Epithelial cell of proximal tubule (primary cell): ENCODE data around the gene MYO9A. TPM values are rescaled to one million over a fixed set of nuclear protein-coding genes. Genes with fewer than 3 reads are reported as not detected.

Experiments used
- DNase-seq: peaks from one replicate; pipeline ENCODE4 v3.0.0-alpha.2; 2011; ENCODE audit warnings: low read depth
- H3K4me3 ChIP-seq: 2 replicates; pipeline ENCODE4 v1.5.1; 2011; ENCODE audit warnings: low read depth, mild to moderate bottlenecking, low read length
- CTCF ChIP-seq: conservative IDR thresholded peaks from 2 replicates; pipeline ENCODE4 v1.5.1; 2012; ENCODE audit warnings: low read depth, mild to moderate bottlenecking, low read length
- total RNA-seq: library from RNA; depleted of rRNA; stranded (reverse); fragments of >200 nt; gene quantifications from 2 replicates; pipeline ENCODE4 v1.2.3, GENCODE V29; 2015

MYO9A gene
- 8.8 and 18.1 TPM in 2 replicates for total RNA-seq

- DNase-seq = peak; percentile 88
- H3K4me3 ChIP-seq = peak within 1 kb of the TSS; percentile 84
- peak; percentile 16 for TF ChIP-seq CTCF
Measured at GRCh38 chr15:72118017-72118978, at the start of gene MYO9A, which contains the start of gene SENP8. TSS of gene MYO9A (minus strand) at chr15:72118150. CDS start at chr15:72046563, 71,587 bp downstream. TSS of gene SENP8 (plus strand) at chr15:72118403. CDS start at chr15:72139624, 21,221 bp downstream.

GRCh38 chr15:72167445-72167844 lies 49.5 kb upstream of the MYO9A start:
- DNase-seq = no peak
- no peak for TF ChIP-seq CTCF
- H3K4me3 ChIP-seq = no peak overlapping the region

GRCh38 chr15:72166716-72167417 lies 48.9 kb upstream of the MYO9A start:
- H3K4me3 ChIP-seq = no peak overlapping the region
- DNase-seq = no peak
- TF ChIP-seq CTCF = no peak

- no peak for TF ChIP-seq CTCF
- no peak for DNase-seq
- H3K4me3 ChIP-seq = no peak overlapping the region
Measured at GRCh38 chr15:72163719-72164118, 45.8 kb upstream of the MYO9A start.

- no peak for TF ChIP-seq CTCF
- H3K4me3 ChIP-seq = no peak overlapping the region
- DNase-seq = no peak
Measured at GRCh38 chr15:72162569-72162968, 44.6 kb upstream of the MYO9A start.

GRCh38 chr15:72161361-72162132 lies 43.6 kb upstream of the MYO9A start:
- H3K4me3 ChIP-seq = no peak overlapping the region
- DNase-seq = no peak
- TF ChIP-seq CTCF = no peak
